ENCODE measurements around the gene CD9. TPM values are rescaled to one million over a fixed set of nuclear protein-coding genes. Genes with fewer than 3 reads are reported as not detected.
A peak's percentile ranks its signal among the peaks of the same experiment; 100 is the strongest.

The CD9 gene
- polyA plus RNA-seq, 3 donors: 7.6 to 323 (median 7.7) TPM

DNA sequence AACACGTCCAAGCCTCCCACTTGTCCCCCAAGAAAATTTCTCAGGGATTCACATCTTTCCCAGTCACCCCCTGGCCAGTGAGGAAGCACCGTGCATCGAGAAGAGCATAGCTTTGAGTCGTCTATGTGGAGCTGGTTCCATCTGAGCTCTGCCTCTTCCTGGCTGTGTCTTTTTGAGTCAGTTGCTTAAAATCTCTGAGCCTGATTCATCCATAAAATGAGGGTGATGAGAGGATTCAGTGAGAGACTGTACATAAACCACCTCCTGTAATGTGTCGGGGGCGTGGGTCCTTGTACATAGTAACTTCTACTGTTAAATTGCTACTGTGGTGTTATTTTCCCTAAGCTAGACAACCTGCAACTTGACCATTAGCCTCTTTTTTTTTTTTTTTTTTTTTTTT, 13.8 kb downstream of the CD9 start:
- Histone ChIP-seq H3K9ac (ENCODE audit: insufficient read depth, low read length, poor library complexity, severe bottlenecking) (no peak overlapping the region), H3K79me2 (ENCODE audit: insufficient read depth, low read length) (no peaks in the 10 kb centered on the region), H2AFZ (ENCODE audit: insufficient read depth, low read depth, low read length, poor library complexity, severe bottlenecking) (no peak overlapping the region), H3K27me3 (ENCODE audit: control insufficient read depth in 2 of 2, insufficient read depth in 2 of 2, low read length in 2 of 2) (no peaks in the 10 kb centered on the region), H3K36me3 (replicated peaks in 1 of 2; ENCODE audit: control insufficient read depth in 1 of 2, insufficient read depth in 2 of 2, low read length in 2 of 2) (no peaks in the 10 kb centered on the region), H3K4me2 (replicated peaks; ENCODE audit: extremely low read depth, low read length, poor library complexity, severe bottlenecking) (no peak overlapping the region), H3K4me1 (ENCODE audit: control insufficient read depth in 1 of 2, insufficient read depth in 2 of 2, low read length in 2 of 2) (no peaks in the 10 kb centered on the region), H4K20me1 (ENCODE audit: insufficient read depth, low read length) (no peaks in the 10 kb centered on the region), H3K27ac (ENCODE audit: low read depth in 1 of 2, low read length in 2 of 2) (no peak overlapping the region), H3K9me3 (replicated peaks in 1 of 2; ENCODE audit: control insufficient read depth in 1 of 2, insufficient read depth in 1 of 2, low read length in 2 of 2) (no peaks in the 10 kb centered on the region), H3K4me3 (replicated peaks in 1 of 3; ENCODE audit: low read depth in 2 of 3, low read length in 3 of 3) (no peak overlapping the region)
- no peak overlapping the region for H3K4me3 Mint-ChIP-seq
- 80% methylated on average over 1 of the region's 6 CpGs for WGBS (ENCODE audit: insufficient coverage)
- intact Hi-C loops (cut with micrococcal nuclease): no loop called here
- no peak for DNase-seq
- TF ChIP-seq, protein P1, sequence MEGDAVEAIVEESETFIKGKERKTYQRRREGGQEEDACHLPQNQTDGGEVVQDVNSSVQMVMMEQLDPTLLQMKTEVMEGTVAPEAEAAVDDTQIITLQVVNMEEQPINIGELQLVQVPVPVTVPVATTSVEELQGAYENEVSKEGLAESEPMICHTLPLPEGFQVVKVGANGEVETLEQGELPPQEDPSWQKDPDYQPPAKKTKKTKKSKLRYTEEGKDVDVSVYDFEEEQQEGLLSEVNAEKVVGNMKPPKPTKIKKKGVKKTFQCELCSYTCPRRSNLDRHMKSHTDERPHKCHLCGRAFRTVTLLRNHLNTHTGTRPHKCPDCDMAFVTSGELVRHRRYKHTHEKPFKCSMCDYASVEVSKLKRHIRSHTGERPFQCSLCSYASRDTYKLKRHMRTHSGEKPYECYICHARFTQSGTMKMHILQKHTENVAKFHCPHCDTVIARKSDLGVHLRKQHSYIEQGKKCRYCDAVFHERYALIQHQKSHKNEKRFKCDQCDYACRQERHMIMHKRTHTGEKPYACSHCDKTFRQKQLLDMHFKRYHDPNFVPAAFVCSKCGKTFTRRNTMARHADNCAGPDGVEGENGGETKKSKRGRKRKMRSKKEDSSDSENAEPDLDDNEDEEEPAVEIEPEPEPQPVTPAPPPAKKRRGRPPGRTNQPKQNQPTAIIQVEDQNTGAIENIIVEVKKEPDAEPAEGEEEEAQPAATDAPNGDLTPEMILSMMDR (IDR thresholded peaks at IDR 0.05): no peak
- no peaks in the 10 kb centered on the region for H3K9me3 Mint-ChIP-seq
- H3K27ac Mint-ChIP-seq: no peak overlapping the region
- H3K4me1 Mint-ChIP-seq: peaks cover 12% of the 10 kb centered on the region
- peaks cover 2 to 6% (median 5%) of the 10 kb centered on the region in 3 donors for H3K27me3 Mint-ChIP-seq (ENCODE audit: low read depth in 3 of 3)
- H3K36me3 Mint-ChIP-seq: no peaks in the 10 kb centered on the region

DNA sequence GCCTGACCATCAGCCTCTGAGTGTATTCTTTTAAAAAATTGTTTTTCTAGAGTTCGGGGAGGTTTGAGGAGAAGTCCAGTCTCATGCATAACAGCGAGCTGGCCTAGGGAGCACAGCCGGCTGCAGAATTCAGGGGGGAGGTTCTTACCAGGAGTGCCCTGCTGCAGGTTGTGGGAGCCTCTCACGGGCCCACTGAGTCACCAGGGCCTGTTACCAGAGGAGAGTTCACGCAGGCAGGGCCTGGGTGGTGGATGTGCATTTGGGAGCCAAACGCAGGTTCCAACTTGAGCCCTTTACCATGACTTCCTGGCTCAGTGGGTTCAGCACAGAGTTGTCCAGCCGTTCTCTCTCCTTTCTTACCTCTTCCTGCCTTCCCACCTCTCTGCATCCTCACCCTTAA, 14.4 kb downstream of the CD9 start:
- H3K79me2 ChIP-seq (ENCODE audit: insufficient read depth, low read length): no peaks in the 10 kb centered on the region
- no peaks in the 10 kb centered on the region for H3K36me3 ChIP-seq (replicated peaks in 1 of 2; ENCODE audit: control insufficient read depth in 1 of 2, insufficient read depth in 2 of 2, low read length in 2 of 2)
- no peak overlapping the region for H3K9ac ChIP-seq (ENCODE audit: insufficient read depth, low read length, poor library complexity, severe bottlenecking)
- no peaks in the 10 kb centered on the region for H4K20me1 ChIP-seq (ENCODE audit: insufficient read depth, low read length)
- TF ChIP-seq, protein P1 (IDR thresholded peaks at IDR 0.05): no peak
- H3K27me3 Mint-ChIP-seq (ENCODE audit: low read depth in 3 of 3): peaks cover 2 to 9% (median 5%) of the 10 kb centered on the region in 3 donors
- H3K4me2 ChIP-seq (replicated peaks; ENCODE audit: extremely low read depth, low read length, poor library complexity, severe bottlenecking): no peak overlapping the region
- no peak overlapping the region for H2AFZ ChIP-seq (ENCODE audit: insufficient read depth, low read depth, low read length, poor library complexity, severe bottlenecking)
- peaks cover 12% of the 10 kb centered on the region for H3K4me1 Mint-ChIP-seq
- H3K36me3 Mint-ChIP-seq: no peaks in the 10 kb centered on the region
- no peak for DNase-seq
- no peaks in the 10 kb centered on the region for H3K9me3 ChIP-seq (replicated peaks in 1 of 2; ENCODE audit: control insufficient read depth in 1 of 2, insufficient read depth in 1 of 2, low read length in 2 of 2)
- WGBS (ENCODE audit: insufficient coverage): 94% methylated on average over 5 of the region's 7 CpGs
- peak overlapping the region in 1 of 7 donors; percentile 30 for H3K27ac Mint-ChIP-seq
- no peak overlapping the region for H3K27ac ChIP-seq (ENCODE audit: low read depth in 1 of 2, low read length in 2 of 2)
- no peak overlapping the region for H3K4me3 ChIP-seq (replicated peaks in 1 of 3; ENCODE audit: low read depth in 2 of 3, low read length in 3 of 3)
- intact Hi-C loops (cut with micrococcal nuclease): no loop called here
- H3K4me3 Mint-ChIP-seq: no peak overlapping the region
- H3K27me3 ChIP-seq (ENCODE audit: control insufficient read depth in 2 of 2, insufficient read depth in 2 of 2, low read length in 2 of 2): no peaks in the 10 kb centered on the region
- H3K4me1 ChIP-seq (ENCODE audit: control insufficient read depth in 1 of 2, insufficient read depth in 2 of 2, low read length in 2 of 2): no peaks in the 10 kb centered on the region
- H3K9me3 Mint-ChIP-seq: no peaks in the 10 kb centered on the region

Measured in CD14-positive monocyte (primary cell).